Measurements from ENCODE around the gene SLC6A11. TPM values are rescaled to one million over a fixed set of nuclear protein-coding genes. Genes with fewer than 3 reads are reported as not detected.
A peak's percentile ranks its signal among the peaks of the same experiment; 100 is the strongest.

The SLC6A11 gene
- total RNA-seq, 1 experiment from 2014 or later, result 1.6 TPM

DNA sequence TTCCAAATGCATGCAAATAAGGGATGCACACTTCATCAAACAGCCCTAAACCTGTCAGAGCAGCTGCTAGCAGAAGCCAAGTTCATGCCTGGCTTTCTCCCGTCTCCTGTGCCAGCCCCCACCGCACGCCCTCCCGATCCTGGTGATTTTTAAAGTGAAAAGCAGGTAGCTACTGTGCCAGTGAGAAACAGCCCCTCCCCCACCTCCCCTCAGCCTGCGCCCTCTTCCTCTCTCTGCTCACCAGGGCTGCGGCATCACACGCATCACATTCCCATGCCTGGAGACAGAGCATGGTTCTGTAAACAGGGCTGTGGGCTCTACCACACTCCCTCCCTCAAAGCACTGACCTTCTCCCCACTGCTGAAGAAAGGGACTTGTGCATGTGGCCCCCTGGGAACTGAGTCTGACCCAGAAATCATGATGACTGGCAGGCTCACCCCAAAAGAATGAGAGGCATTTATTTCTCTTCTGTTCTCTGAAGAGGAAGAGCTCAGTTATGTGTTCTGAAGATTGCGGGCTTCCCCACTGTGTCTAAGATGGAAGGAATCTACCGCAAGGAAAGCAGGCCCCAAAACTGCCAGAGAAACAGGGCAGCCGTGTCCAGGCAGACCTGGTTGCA is 162.0 kb downstream of the SLC6A11 start:
- peak; percentile 51 for DNase-seq (ENCODE audit: low read depth)

DNA sequence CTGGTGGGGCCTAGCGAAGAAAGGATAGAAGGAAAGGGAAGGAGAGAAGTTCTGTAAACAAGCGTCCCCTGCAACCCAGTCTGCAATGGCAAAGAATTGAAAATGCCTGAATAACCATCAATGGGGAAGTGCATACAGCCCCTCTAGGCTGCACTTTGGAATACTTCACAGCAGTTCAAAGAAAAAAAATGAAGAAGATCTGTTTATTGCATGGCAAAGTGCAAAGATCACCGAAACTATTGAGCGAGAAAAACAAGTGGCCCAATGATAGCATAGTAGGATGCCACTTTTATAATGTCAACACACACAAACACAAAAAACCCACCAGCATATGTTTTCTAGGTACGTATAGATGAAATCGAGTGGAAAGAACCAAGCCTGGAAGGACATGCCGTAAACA is 162.9 kb downstream of the SLC6A11 start:
- no peak for DNase-seq (ENCODE audit: low read depth)

DNA sequence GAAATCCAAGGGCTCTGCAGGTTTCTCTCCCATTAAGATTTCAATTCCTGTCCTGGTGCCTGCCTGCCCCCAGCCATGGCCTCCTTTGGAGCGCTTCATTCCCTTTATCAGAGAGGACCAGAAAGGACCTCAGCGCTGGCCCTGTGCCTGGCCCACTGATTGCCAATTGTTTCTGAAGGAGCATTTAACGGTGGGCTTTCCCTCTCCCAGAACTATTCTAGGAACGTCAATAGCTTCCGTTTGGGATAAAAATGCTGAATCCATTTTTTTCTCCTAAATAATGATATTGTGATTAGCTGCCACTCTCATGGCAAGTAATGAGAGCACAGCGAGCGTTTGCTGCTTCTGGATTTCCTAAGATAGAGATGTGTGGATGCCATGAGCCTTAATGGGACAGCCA is 164.3 kb downstream of the SLC6A11 start:
- no peak for DNase-seq (ENCODE audit: low read depth)

DNA sequence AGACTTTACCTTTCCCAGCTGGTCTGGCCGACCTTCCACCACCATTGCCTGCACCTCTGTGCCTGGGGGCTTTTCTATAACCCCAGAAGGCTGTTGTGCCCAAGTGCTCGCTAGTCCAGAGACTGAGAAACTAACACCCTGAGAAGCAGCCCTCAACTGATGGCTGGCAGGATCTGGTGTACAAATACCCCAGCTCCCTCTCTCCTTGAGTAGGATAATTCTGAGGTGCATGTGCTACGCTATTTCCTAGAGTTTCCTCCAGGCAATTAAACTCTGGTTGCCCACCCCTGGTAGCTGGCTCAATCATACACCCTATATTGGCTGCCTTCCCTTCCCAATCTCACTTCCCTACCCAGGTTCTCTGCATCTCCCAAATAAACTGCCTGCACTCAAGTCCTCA is 165.0 kb downstream of the SLC6A11 start:
- no peak for DNase-seq (ENCODE audit: low read depth)

DNA sequence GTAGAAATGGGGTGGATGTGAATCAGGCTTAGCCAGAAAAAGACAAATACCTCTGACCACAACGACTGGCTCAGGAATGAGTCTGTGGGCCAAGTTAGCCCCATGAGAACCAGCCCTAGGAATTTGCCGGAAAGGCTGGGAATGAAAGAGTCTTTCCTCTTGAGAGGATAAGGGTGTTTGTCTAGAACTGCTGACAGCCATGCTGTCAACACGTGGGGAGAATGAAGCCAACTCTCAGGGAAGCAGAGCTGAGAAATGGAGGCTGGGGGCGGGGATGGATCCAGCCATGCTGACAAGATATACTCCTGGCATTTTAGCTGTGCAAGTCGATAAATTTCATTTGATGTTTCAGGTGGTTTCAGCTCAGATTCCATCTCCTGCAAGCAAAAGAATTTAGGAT is 165.9 kb downstream of the SLC6A11 start:
- DNase-seq (ENCODE audit: low read depth), result peak; percentile 58

DNA sequence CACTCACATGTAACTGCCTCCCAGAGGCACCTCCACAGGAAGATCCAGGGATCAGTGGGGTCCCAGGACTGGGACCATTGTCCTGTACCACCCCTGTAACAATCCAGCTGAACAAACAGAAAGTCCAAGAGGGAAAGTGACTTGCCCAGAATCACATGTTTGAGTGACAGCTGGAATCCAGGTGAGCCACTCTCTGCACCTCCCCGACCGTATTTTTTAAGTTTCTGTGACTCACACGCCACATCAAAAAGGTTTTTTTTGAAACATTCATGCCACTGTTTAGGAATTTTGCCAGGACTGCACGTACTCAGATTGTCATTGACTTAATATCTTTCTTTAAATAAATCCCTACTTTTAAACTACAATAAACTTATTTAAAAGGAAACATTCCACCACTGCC is 166.8 kb downstream of the SLC6A11 start:
- DNase-seq (ENCODE audit: low read depth), result no peak

DNA sequence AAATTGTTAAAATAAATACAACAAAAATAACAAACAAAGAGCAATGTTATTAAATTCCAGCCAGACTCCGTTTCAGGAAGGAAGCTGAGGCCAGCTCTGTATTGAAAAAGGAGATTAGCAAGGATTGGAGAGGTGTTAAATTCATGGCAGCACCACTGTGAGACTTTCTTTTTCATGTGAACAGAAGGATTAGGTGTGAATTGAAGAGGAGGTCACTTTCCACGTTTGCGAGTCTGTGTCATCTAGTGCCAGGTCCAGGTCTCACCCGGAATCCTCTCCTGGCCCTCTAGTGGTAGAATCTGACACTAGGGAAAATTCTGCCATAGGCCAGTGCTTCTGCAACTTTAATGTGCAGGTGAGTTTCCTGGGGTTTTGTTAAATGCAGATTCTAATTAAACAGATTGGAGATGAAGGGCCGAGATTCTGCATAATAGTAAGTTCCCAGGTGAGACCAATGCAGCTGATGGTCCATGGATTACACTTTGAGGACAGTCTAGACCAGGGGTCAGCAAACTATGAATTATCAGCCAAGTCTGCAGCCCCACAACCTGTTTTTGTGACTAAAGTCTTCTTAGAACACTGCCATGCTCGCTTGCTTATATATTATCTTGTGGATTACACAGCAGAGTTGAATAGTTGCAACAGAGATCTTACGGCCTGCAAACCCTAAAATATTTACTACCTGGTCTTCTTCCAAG is 167.3 kb downstream of the SLC6A11 start:
- peak; percentile 36 for DNase-seq (ENCODE audit: low read depth)

DNA sequence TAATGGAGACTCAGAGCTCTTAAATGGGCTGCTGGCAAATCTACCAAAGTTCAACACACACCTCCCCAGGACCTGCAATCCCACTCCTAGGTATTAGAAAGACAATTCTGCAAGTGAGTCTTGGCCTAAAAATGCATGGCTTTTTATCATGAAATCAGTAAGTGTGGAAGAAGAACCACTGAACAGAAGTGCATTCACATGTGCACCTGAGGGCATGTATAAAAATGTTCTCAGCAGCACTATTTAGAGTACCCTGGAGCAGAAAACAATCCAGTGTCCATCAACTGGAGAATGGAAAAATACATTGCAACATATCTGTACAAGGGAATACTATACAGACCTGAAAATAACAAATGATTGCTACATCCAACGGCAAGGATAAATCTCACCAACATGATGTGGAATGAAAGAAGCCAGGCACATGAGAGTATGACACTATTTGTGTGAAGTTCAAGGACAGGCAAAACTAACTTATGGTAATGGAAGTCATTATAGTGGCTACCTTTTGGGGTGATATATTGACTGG is 168.4 kb downstream of the SLC6A11 start:
- DNase-seq (ENCODE audit: low read depth), result no peak

DNA sequence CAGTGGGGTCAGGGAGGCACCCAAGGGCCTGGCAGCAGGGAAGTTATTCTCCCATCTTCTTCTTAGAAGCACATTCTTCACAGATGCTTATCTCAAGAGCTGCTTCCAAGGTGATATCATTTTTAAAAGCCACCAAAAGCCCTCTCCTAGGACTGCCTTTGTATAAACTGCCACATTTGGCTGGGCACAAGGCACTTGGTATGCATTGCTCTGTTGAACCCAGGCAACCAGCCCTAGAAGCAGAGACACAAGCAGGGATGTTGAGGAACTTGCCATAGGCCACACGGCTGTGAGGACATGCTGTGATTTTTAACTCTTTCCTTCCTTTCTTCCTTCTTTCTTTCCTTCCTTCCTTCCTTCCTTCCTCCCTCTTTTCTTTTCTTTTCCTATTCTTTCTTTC is 169.2 kb downstream of the SLC6A11 start:
- no peak for DNase-seq (ENCODE audit: low read depth)

DNA sequence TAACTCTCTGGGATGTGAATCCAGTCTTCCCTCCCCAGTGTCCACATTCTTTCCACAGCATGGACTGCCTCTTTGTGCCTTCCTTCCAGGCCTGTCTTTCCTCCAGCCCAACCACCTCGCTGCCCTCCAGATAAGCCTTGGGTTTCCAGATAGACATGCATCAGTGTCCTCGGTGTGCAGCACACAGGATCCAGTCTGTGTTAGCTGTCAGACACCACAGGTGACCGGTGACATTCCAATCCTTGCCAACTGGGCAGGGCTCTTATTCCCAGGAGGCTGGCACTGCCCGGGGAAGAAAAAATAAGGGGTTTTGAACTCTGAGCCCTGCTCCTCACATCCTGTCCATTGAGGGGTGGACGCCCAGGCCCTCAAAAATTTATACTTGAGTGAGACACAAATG is 170.6 kb downstream of the SLC6A11 start:
- DNase-seq (ENCODE audit: low read depth), result no peak

DNA sequence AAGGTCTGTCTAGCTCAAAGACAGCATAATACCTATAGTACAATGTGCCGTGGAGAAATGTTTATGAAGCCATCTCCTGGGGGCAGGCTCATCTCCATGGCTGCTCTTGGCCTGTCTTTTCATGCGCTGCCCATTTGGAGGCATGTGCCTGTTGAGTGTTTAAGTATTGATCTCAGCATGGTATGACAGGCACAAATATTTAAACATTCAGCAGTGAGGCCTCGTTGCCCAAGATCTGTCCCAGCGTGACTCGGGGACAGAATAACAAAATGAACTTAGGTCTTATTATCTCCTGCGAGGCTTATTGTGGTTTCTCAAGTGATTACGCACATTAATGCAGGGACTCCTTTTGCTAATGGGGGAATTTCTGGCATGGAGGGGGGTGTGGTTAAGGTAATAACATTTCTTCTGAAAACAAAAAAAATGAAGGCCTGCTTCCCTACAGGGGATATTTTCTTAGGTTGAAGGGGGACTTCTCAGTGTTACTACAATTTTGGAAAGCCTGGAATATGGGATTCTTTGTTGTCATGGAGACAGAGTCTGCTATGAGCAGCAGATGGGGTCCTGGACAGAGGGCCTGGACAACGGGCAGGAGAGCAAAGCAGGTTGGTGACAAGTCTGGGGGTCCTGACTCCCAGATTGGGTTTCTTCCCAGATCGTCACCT is 172.1 kb downstream of the SLC6A11 start:
- no peak for DNase-seq (ENCODE audit: low read depth)

DNA sequence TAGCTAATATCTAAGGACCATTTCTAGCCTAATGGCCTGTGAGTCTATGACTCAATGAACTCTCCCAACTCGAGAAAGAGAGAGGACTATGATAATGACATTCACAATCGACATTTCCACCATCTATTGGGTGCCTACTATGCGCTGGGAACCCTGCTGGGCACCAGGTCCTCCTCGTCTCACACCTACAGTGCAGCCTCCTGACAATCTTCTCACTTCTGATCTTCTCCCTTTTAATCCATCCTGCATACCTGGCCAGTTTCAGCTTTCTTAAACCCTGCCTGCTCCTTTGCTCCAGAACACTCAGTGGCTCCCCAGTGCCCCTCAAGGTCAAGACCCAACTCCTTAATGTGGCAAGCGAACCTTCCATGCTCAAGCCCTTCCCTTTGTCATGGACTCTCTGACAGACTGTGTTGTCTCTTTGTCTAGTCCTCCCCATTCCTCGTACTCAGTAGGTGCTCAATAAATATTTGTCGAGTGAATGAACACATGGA is 173.0 kb downstream of the SLC6A11 start:
- DNase-seq (ENCODE audit: low read depth), result no peak

Other genes with a start within 250 kb of the SLC6A11 start
- 0.11 TPM in 1 of 2 replicates, not detected in the other for gene SLC6A1, start 176.5 kb downstream of the SLC6A11 start, total RNA-seq (2014; rRNA removed; shearing (Covaris generic))

All from Daoy (cell line).